Osteocyte (in vitro differentiated cells): ENCODE results near the gene VWDE. TPM values are rescaled to one million over a fixed set of nuclear protein-coding genes. Genes with fewer than 3 reads are reported as not detected.

Source experiments
- DNase-seq: peaks from one replicate; pipeline ENCODE4 v3.0.0; 2021; ENCODE audit warnings: mixed read lengths; ENCODE audit not compliant: unreplicated experiment; ENCODE audit errors: extremely low spot score
- H3K27ac Mint-ChIP-seq: one replicate; pipeline ENCODE4 v1.8.0; 2021; ENCODE audit warnings: mild to moderate bottlenecking, mixed read lengths; ENCODE audit not compliant: unreplicated experiment
- H3K27me3 Mint-ChIP-seq: one replicate; pipeline ENCODE4 v1.8.0; 2021; ENCODE audit warnings: mixed read lengths; ENCODE audit not compliant: unreplicated experiment
- H3K36me3 Mint-ChIP-seq: one replicate; pipeline ENCODE4 v1.8.0; 2021; ENCODE audit warnings: mixed read lengths; ENCODE audit not compliant: unreplicated experiment
- H3K4me1 Mint-ChIP-seq: one replicate; pipeline ENCODE4 v1.8.0; 2021; ENCODE audit warnings: mixed read lengths; ENCODE audit not compliant: unreplicated experiment
- H3K4me3 Mint-ChIP-seq: one replicate; pipeline ENCODE4 v1.8.0; 2021; ENCODE audit warnings: mild to moderate bottlenecking, moderate library complexity, mixed read lengths; ENCODE audit not compliant: unreplicated experiment
- H3K9me3 Mint-ChIP-seq: one replicate; pipeline ENCODE4 v1.8.0; 2021; ENCODE audit warnings: mixed read lengths; ENCODE audit not compliant: unreplicated experiment
- CTCF ChIP-seq: fragments of 200-600 bp; sonication (generic); IDR thresholded peaks from 2 replicates; pipeline ENCODE4 v1.5.0; 2021; ENCODE audit warnings: antibody characterized with exemption, mild to moderate bottlenecking, moderate library complexity
- total RNA-seq: library from RNA; stranded (reverse); gene quantifications from 2 replicates; pipeline ENCODE4 v1.2.1, GENCODE V29; 2021

VWDE gene
- total RNA-seq, 1 donor from 2014 or later, result not detected

GRCh38 chr7:12303062-12303461 is 100.6 kb downstream of the VWDE start:
- no peaks in the 10 kb centered on the region for H3K36me3 Mint-ChIP-seq
- H3K4me1 Mint-ChIP-seq, result no peaks in the 10 kb centered on the region
- H3K9me3 Mint-ChIP-seq, result no peaks in the 10 kb centered on the region
- no peak for DNase-seq
- H3K27ac Mint-ChIP-seq, result no peak overlapping the region
- no peak overlapping the region for H3K4me3 Mint-ChIP-seq
- no peaks in the 10 kb centered on the region for H3K27me3 Mint-ChIP-seq
- TF ChIP-seq CTCF, result no peak

- Mint-ChIP-seq H3K4me3 (no peak overlapping the region), H3K36me3 (no peaks in the 10 kb centered on the region), H3K27ac (no peak overlapping the region), H3K4me1 (no peaks in the 10 kb centered on the region), H3K9me3 (no peaks in the 10 kb centered on the region), H3K27me3 (no peaks in the 10 kb centered on the region)
- no peak for TF ChIP-seq CTCF
- no peak for DNase-seq
Measured at GRCh38 chr7:12300415-12300814, 103.2 kb downstream of the VWDE start.

GRCh38 chr7:12299367-12299766 is 104.3 kb downstream of the VWDE start:
- DNase-seq, result no peak
- H3K27me3 Mint-ChIP-seq, result no peaks in the 10 kb centered on the region
- no peaks in the 10 kb centered on the region for H3K4me1 Mint-ChIP-seq
- H3K9me3 Mint-ChIP-seq, result no peaks in the 10 kb centered on the region
- no peaks in the 10 kb centered on the region for H3K36me3 Mint-ChIP-seq
- TF ChIP-seq CTCF, result no peak
- no peak overlapping the region for H3K4me3 Mint-ChIP-seq
- no peak overlapping the region for H3K27ac Mint-ChIP-seq

DNA sequence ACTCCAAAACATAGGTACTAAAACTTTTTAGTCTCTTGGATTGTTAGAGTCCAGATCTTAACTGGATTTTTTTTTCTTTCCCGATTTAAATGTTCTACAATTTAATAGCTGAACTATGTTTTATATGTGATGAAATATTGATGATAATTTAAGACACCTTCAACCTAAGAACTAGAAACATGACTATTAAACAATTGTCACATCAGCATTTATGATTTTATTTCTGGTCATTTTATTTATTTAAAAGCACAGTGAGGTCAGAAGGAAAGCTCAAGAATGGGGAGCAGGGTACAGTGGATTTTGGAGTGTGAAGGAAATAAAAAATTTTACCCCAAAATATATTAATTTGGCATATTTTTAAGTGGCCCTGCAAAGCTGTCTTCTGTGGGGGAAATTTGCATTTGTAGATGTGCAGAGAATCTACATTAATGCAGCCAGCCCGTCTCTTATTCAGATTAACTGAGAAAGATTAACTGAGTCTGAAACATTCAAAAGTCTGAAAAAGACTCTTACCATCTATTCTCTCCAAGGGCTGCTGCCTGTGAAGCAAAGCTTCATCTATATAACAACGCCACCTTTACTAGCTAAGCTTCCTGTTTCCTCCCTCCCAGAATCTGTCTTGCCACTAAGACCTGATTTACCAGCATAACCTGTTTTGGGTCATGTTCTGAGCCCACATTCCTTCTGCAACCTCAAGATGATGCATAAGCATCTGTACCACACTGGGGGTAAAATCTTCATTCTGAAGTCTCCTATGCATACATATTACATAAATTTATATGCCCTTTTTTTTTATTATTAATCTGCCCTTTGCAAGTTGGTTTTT is 106.2 kb downstream of the VWDE start:
- DNase-seq, result no peak
- no peak for TF ChIP-seq CTCF
- no peaks in the 10 kb centered on the region for H3K36me3 Mint-ChIP-seq
- H3K4me3 Mint-ChIP-seq, result no peak overlapping the region
- no peaks in the 10 kb centered on the region for H3K4me1 Mint-ChIP-seq
- H3K27me3 Mint-ChIP-seq, result no peaks in the 10 kb centered on the region
- no peak overlapping the region for H3K27ac Mint-ChIP-seq
- no peaks in the 10 kb centered on the region for H3K9me3 Mint-ChIP-seq

DNA sequence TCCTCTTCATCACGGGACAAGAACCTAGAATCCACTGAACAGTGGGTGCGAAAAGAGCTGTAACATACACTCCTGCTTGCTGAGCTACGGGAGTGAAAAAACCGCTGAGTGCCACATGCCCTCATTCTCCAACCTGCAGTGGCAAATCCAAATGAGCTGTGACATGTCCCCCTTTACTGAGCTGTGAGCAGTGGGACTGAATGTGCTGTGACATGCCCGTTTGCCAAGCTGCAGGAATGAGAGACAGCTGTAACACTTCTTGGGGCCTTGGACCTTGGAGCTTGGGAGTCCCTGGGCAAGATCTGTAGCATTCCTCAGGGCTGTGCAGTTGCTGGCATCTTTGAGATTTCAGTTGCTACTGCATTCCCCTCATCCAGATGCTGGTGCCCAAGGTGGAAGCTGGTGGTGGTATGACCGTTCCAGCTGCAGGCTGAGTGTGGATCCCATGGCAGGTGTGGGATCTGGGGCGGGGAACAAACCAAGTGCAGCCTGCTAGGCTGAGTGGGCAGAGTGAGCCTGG is 107.6 kb downstream of the VWDE start:
- no peaks in the 10 kb centered on the region for H3K36me3 Mint-ChIP-seq

More for the DNA sequence above, 107.6 kb downstream of the VWDE start:
- no peak for DNase-seq
- Mint-ChIP-seq H3K27ac (no peak overlapping the region), H3K4me1 (no peaks in the 10 kb centered on the region), H3K27me3 (no peaks in the 10 kb centered on the region), H3K9me3 (no peaks in the 10 kb centered on the region), H3K4me3 (no peak overlapping the region)
- no peak for TF ChIP-seq CTCF
